Ovary (tissue), 3 donors: ENCODE measurements around the gene CDKL1.
A peak's percentile ranks its signal among the peaks of the same experiment; 100 is the strongest.

Experiments used
- CTCF ChIP-seq, 3 donors: fragments of 450-650 bp in 2 of 3; fragments of 200-600 bp in 1 of 3; IDR thresholded peaks; one replicate each; pipeline versions ENCODE4 v1.5.1 to v1.8.0; 2016 to 2022; ENCODE audit warnings: antibody characterized with exemption in 3 of 3, mild to moderate bottlenecking in 1 of 3
- POLR2A ChIP-seq: fragments of 450-650 bp; IDR thresholded peaks from one replicate; pipeline ENCODE4 v1.6.1; 2017; ENCODE audit warnings: antibody characterized with exemption, mild to moderate bottlenecking, moderate library complexity
- donor health status: DM: no; HTN: no; CAD: no.

GRCh38 chr14:50311337-50311971, 85.2 kb downstream of the CDKL1 start:
- TF ChIP-seq CTCF (IDR thresholded peaks at IDR 0.05) (peak in 2 of 3 donors; percentile 61 to 67), POLR2A (no peak)
